Measurements from ENCODE around the gene PAQR4. TPM values are rescaled to one million over a fixed set of nuclear protein-coding genes. Genes with fewer than 3 reads are reported as not detected.

Gene PAQR4
- total and polyA plus RNA-seq, 10 of the 15 experiments (the other 5 are each of a cell fraction or from before 2014, with no cell fraction given) = 0.39 to 31.8 (median 13.5) TPM

DNA sequence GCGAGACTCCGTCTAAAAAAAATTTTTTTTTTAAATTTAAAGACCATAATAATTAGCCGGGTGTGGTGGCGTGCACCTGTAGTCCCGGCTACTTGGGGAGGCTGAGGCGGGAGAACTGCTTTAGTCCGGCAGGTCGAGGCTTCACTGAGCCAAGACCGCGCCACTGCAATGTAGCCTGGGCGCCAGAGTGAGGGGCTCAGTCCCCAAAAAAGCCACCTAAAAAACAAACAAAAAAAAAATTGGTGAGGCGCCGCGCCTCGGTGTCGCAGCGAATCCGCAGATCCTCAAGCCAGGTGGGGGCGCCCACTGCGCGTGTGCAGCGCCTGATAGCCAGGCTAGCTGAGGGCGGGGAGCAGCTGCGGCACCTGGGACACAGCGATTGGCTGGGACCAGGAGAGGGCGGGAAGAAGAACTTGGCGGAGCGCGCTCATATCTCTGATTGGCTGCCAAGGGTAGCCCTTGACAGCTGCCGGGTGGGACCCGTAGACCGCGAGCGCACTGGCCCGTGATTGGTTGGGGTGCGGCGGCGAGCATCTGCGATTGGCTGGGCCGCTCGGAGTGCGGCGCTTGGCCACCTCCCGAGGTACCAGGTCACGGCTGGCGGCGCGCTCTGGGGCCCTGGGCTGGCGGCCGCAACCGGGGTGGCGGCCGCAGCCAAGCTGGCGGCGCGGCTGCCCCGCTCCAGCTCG, 34.6 kb downstream of the PAQR4 start (continued):
- no peak for TF ChIP-seq USF1 (IDR thresholded peaks at IDR 0.05; ENCODE audit: borderline replicate concordance, extremely low read length, insufficient read depth, low read depth, low read length)
- no peak for TF ChIP-seq NR2C2 (IDR thresholded peaks at IDR 0.05; ENCODE audit: borderline replicate concordance, control insufficient read depth, insufficient read length, low read depth)
- peak; percentile 99 for TF ChIP-seq NFYB (IDR thresholded peaks at IDR 0.05; ENCODE audit: insufficient read depth, low read depth, low read length)
- peak; percentile 15; the same call in 1 of the 2 replicates for TF ChIP-seq YY1 (IDR thresholded peaks at IDR 0.05; ENCODE audit: low read depth, low read length)
- no peak for TF ChIP-seq POLR2A (IDR thresholded peaks at IDR 0.05; ENCODE audit: low read depth, low read length)
- TF ChIP-seq ZNF274 (IDR thresholded peaks at IDR 0.05; ENCODE audit: insufficient read depth, insufficient read length) = no peak
- TF ChIP-seq SIN3A (IDR thresholded peaks at IDR 0.05; ENCODE audit: low read depth, low read length) = peak; percentile 60; the same call in 1 of the 2 replicates
- no peak for TF ChIP-seq KLF5 (IDR thresholded peaks at IDR 0.05; ENCODE audit: partially characterized antibody)
- peak; percentile 56 to 75 (median 64) for TF ChIP-seq CTCF (IDR thresholded peaks at IDR 0.05 in 2 of 3, conservative IDR thresholded peaks at IDR 0.05 in 1 of 3; ENCODE audit: control insufficient read depth in 2 of 3, extremely low read depth in 1 of 3, insufficient read depth in 1 of 3, low read depth in 3 of 3, low read length in 3 of 3)
- TF ChIP-seq SMC3 (IDR thresholded peaks at IDR 0.05; ENCODE audit: borderline replicate concordance, low read length) = peak; percentile 57
- TF ChIP-seq RELA (IDR thresholded peaks at IDR 0.05; ENCODE audit: borderline replicate concordance, partially characterized antibody) = peak; percentile 14
- no peak for TF ChIP-seq MTA2 (IDR thresholded peaks at IDR 0.05; ENCODE audit: low read depth)
